CD4-positive, alpha-beta T cell (primary cell): Measurements from ENCODE around the gene MYBPH. TPM values are rescaled to one million over a fixed set of nuclear protein-coding genes. Genes with fewer than 3 reads are reported as not detected.

Source experiments
- ATAC-seq: fragments of 200-7000 bp; cut with Tn5 transposase; one replicate; pipeline ENCODE4 v1.10.0; 2022; ENCODE audit warnings: mild to moderate bottlenecking; ENCODE audit not compliant: poor library complexity
- CTCF ChIA-PET: fragments of 350-600 bp; sonication (Branson Sonifier 250); formaldehyde crosslinking; loops from one replicate; lab custom pipeline; 2021; ENCODE audit warnings: antibody characterized with exemption, inconsistent platforms; lab: Charles Lee
- POLR2A ChIA-PET: fragments of 350-600 bp; sonication (Branson Sonifier 250); formaldehyde crosslinking; loops from one replicate; lab custom pipeline; 2021; ENCODE audit warnings: antibody characterized with exemption, inconsistent platforms; lab: Charles Lee
- DNase-seq, 14 experiments: peaks; one replicate each; pipeline ENCODE4 v3.0.0-alpha.2; 2013 to 2020; ENCODE audit warnings: mixed read lengths in 2 of 14
- H3K27ac ChIP-seq, 2 donors: one replicate each; pipeline versions ENCODE4 v1.5.1 to v1.7.0; 2013; ENCODE audit warnings: low read length in 2 of 2, low read depth in 1 of 2, mild to moderate bottlenecking in 1 of 2
- H3K27me3 ChIP-seq, 2 experiments: 1 replicate in 1 of 2; 2 replicates in 1 of 2; pipeline versions ENCODE4 v1.6.1 to v1.7.0; 2013; ENCODE audit warnings: low read length in 2 of 2, control low read depth in 1 of 2, mild to moderate bottlenecking in 1 of 2, moderate library complexity in 1 of 2; ENCODE audit not compliant: insufficient read depth in 2 of 2, control insufficient read depth in 1 of 2
- H3K36me3 ChIP-seq: one replicate; pipeline ENCODE4 v1.6.1; 2013; ENCODE audit warnings: low read length, control low read depth; ENCODE audit not compliant: insufficient read depth
- H3K4me1 ChIP-seq: one replicate; pipeline ENCODE4 v1.6.1; 2013; ENCODE audit warnings: low read length, control low read depth; ENCODE audit not compliant: insufficient read depth
- H3K4me3 ChIP-seq: one replicate; pipeline ENCODE4 v1.5.1; 2013; ENCODE audit warnings: mild to moderate bottlenecking, low read length, moderate library complexity
- H3K9me3 ChIP-seq, 2 experiments: 1 replicate in 1 of 2; 2 replicates in 1 of 2; pipeline versions ENCODE4 v1.6.1 to v1.7.0; 2013; ENCODE audit warnings: low read length in 2 of 2, mild to moderate bottlenecking in 2 of 2, control low read depth in 1 of 2, moderate library complexity in 1 of 2; ENCODE audit not compliant: control insufficient read depth in 1 of 2, insufficient read depth in 1 of 2
- H3K27ac Mint-ChIP-seq: one replicate; pipeline ENCODE4 v1.8.0; 2020; ENCODE audit warnings: mixed read lengths
- H3K27me3 Mint-ChIP-seq: one replicate; pipeline ENCODE4 v1.8.0; 2021; ENCODE audit warnings: mixed read lengths
- H3K36me3 Mint-ChIP-seq: one replicate; pipeline ENCODE4 v1.8.0; 2021; ENCODE audit warnings: low read depth, mixed read lengths
- H3K4me1 Mint-ChIP-seq: one replicate; pipeline ENCODE4 v1.8.0; 2021; ENCODE audit warnings: low read depth, mixed read lengths
- H3K4me3 Mint-ChIP-seq: one replicate; pipeline ENCODE4 v1.8.0; 2020; ENCODE audit warnings: mild to moderate bottlenecking, mixed read lengths
- H3K9me3 Mint-ChIP-seq: one replicate; pipeline ENCODE4 v1.8.0; 2020; ENCODE audit warnings: mixed read lengths
- CTCF ChIP-seq: fragments of 200-600 bp; IDR thresholded peaks from one replicate; pipeline ENCODE4 v1.8.0; 2022; ENCODE audit warnings: antibody characterized with exemption, mild to moderate bottlenecking
- intact Hi-C, 2 experiments: fragments of 100-400 bp; cut with DNase I in 1 of 2; cut with micrococcal nuclease in 1 of 2; formaldehyde crosslinking; loops; one replicate each; pipeline versions ENCODE4 v1.15.1 to v1.9.0; 2023 to 2025; cut with DNase I, micrococcal nuclease
- total RNA-seq, 174 experiments: library from RNA in 2 of 174; stranded (reverse) in 2 of 174; gene quantifications; one replicate each; pipeline ENCODE4 v1.2.3 and lab custom pipeline; 2021 to 2026

MYBPH gene
- total RNA-seq, 2 experiments from 2014 or later: not detected

- Histone ChIP-seq H3K36me3 (no peaks in the 10 kb centered on the region), H3K4me1 (no peaks in the 10 kb centered on the region), H3K4me3 (no peak overlapping the region), H3K27me3 (peaks cover 0 to 2% of the 10 kb centered on the region in 2 experiments), H3K9me3 (peaks cover 0 to 7% of the 10 kb centered on the region in 2 experiments), H3K27ac (no peak overlapping the region)
- Mint-ChIP-seq H3K9me3 (no peaks in the 10 kb centered on the region), H3K4me3 (no peak overlapping the region), H3K27ac (no peak overlapping the region), H3K27me3 (peaks cover 8% of the 10 kb centered on the region), H3K4me1 (no peaks in the 10 kb centered on the region), H3K36me3 (no peaks in the 10 kb centered on the region)
- DNase-seq (no peak), ATAC-seq (no peak)
- ChIA-PET CTCF (no interaction called here), POLR2A (no interaction called here)
- no peak for TF ChIP-seq CTCF
- intact Hi-C loops: no loop called here
Measured at GRCh38 chr1:203142124-203142523, 33.5 kb downstream of the MYBPH start.

DNA sequence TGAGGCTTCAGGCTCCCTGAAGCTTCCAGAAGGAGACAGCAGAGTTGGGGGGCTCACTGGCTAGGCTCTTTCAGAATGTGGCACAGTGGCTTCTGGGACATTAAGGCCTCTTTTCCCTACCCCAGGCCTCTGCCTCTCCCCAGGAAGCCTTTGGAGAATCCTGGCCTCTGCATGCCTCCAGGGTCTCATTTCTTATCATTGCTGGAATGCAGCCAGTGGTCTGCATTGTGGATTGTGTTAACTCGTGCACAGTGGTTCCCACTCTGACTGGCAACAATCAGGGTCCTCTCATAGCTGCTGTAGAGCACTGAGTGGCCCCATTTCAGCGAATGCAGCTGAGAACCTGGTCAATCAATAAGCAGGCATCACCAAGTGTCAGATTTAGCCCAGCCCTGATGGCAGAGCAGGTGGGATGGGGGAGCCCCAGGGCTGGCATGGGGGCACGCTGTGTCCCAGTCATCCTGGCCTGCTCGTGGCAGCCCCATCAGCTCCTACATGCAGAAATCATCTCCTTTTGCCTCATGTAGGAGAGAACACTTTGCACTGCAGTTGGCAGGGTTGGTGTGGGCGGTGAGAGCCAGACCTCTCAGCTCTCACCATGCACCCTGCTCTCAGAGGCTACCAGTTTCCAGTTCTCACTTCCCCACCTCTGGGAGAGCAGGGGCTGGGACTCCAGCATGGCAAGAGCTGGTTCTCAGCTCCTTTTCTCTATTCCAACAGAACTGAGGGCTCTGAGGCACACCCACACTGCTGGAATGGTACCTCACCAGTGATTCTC lies 34.7 kb downstream of the MYBPH start:
- H3K4me3 ChIP-seq: no peak overlapping the region
- Mint-ChIP-seq H3K27me3 (peaks cover 20% of the 10 kb centered on the region), H3K27ac (no peak overlapping the region), H3K36me3 (no peaks in the 10 kb centered on the region), H3K4me3 (no peak overlapping the region), H3K9me3 (no peaks in the 10 kb centered on the region), H3K4me1 (no peaks in the 10 kb centered on the region)
- no peak for DNase-seq
- peaks cover 4% of the 10 kb centered on the region for H3K4me1 ChIP-seq
- H3K36me3 ChIP-seq: no peaks in the 10 kb centered on the region
- intact Hi-C loops: no loop called here
- H3K9me3 ChIP-seq: peaks cover 0 to 7% of the 10 kb centered on the region in 2 experiments
- ChIA-PET POLR2A (no interaction called here), CTCF (no interaction called here)
- peaks cover 0 to 2% of the 10 kb centered on the region in 2 experiments for H3K27me3 ChIP-seq
- no peak for ATAC-seq
- no peak overlapping the region for H3K27ac ChIP-seq
- no peak for TF ChIP-seq CTCF

DNA sequence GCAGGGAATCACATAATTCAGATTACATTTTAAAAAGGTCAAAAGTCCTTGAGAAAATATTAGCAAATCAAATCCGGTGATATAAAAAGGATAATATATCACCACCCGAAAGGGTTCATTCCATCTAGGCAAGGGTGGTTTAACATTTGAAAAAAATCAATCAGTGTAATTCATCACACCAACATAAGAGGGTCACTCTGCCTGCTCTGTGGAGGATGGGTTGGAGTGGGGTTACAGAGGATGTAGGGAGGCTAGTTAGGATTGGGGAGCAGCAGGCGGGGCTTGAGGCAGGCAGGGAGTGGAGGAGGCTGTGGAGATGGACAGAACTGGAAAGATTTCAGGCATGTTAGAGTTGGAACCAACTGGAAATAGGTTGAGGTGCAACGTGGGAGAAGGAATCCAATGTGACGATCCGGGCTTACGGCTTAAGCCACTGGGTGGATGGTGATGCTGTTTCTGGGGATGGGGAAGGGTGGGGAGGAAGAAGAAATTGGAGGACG lies 35.6 kb downstream of the MYBPH start:
- Histone ChIP-seq H3K4me3 (no peak overlapping the region), H3K27ac (no peak overlapping the region), H3K36me3 (no peaks in the 10 kb centered on the region), H3K9me3 (peaks cover 0 to 7% of the 10 kb centered on the region in 2 experiments), H3K4me1 (peaks cover 6% of the 10 kb centered on the region), H3K27me3 (peaks cover 0 to 2% of the 10 kb centered on the region in 2 experiments)
- H3K27me3 Mint-ChIP-seq: peaks cover 23% of the 10 kb centered on the region
- POLR2A ChIA-PET: no interaction called here
- no peaks in the 10 kb centered on the region for H3K36me3 Mint-ChIP-seq
- no peak for ATAC-seq
- no peak for TF ChIP-seq CTCF
- intact Hi-C loops: no loop called here
- H3K27ac Mint-ChIP-seq: no peak overlapping the region
- no peaks in the 10 kb centered on the region for H3K9me3 Mint-ChIP-seq
- CTCF ChIA-PET: no interaction called here
- no peak overlapping the region for H3K4me3 Mint-ChIP-seq
- no peak for DNase-seq
- H3K4me1 Mint-ChIP-seq: no peaks in the 10 kb centered on the region
